Measurements from ENCODE around the gene LYST.

The LYST gene

GRCh38 chr1:235823684-235824083, 43.0 kb downstream of the LYST start:
- no peak for TF ChIP-seq REST (IDR thresholded peaks at IDR 0.05; ENCODE audit: insufficient replicate concordance, low read depth)
- no peak for DNase-seq (ENCODE audit: low read depth in 1 of 2, low spot score in 1 of 2)
- H3K27ac ChIP-seq (replicated peaks): no peak overlapping the region
- H3K4me3 ChIP-seq (replicated peaks; ENCODE audit: insufficient read depth, low read length): no peak overlapping the region
- no peaks in the 10 kb centered on the region for H3K27me3 ChIP-seq (ENCODE audit: insufficient read depth, poor library complexity, severe bottlenecking)

- no peaks in the 10 kb centered on the region for H3K27me3 ChIP-seq (ENCODE audit: insufficient read depth, poor library complexity, severe bottlenecking)
- no peak overlapping the region for H3K4me3 ChIP-seq (replicated peaks; ENCODE audit: insufficient read depth, low read length)
- no peak overlapping the region; the same call in 1 of the 2 replicates for H3K27ac ChIP-seq (replicated peaks)
- TF ChIP-seq SPI1 (IDR thresholded peaks at IDR 0.05; ENCODE audit: borderline replicate concordance, low read depth) (no peak), GABPA (IDR thresholded peaks at IDR 0.05; ENCODE audit: low read depth) (no peak), CTCF (IDR thresholded peaks at IDR 0.05; ENCODE audit: insufficient read depth, low read length) (no peak), REST (IDR thresholded peaks at IDR 0.05; ENCODE audit: insufficient replicate concordance, low read depth) (no peak), POLR2AphosphoS5 (IDR thresholded peaks at IDR 0.05; ENCODE audit: low read depth) (no peak)
- no peak for DNase-seq (ENCODE audit: low read depth in 1 of 2, low spot score in 1 of 2)
Observed at GRCh38 chr1:235822685-235823084, 44.0 kb downstream of the LYST start.

- no peak for DNase-seq (ENCODE audit: low read depth in 1 of 2, low spot score in 1 of 2)
- TF ChIP-seq POLR2AphosphoS5 (IDR thresholded peaks at IDR 0.05; ENCODE audit: low read depth) (peak; percentile 22; the same call in 1 of the 2 replicates), SPI1 (IDR thresholded peaks at IDR 0.05; ENCODE audit: borderline replicate concordance, low read depth) (no peak)
- Histone ChIP-seq H3K27ac (replicated peaks) (no peak overlapping the region), H3K4me3 (replicated peaks; ENCODE audit: insufficient read depth, low read length) (no peak overlapping the region), H3K27me3 (ENCODE audit: insufficient read depth, poor library complexity, severe bottlenecking) (no peaks in the 10 kb centered on the region)
Observed at GRCh38 chr1:235821361-235821981, 45.2 kb downstream of the LYST start.

- no peak overlapping the region for H3K4me3 ChIP-seq (replicated peaks; ENCODE audit: insufficient read depth, low read length)
- no peak for TF ChIP-seq SPI1 (IDR thresholded peaks at IDR 0.05; ENCODE audit: borderline replicate concordance, low read depth)
- TF ChIP-seq POLR2AphosphoS5 (IDR thresholded peaks at IDR 0.05; ENCODE audit: low read depth): no peak
- no peak for TF ChIP-seq GABPA (IDR thresholded peaks at IDR 0.05; ENCODE audit: low read depth)
- TF ChIP-seq REST (IDR thresholded peaks at IDR 0.05; ENCODE audit: insufficient replicate concordance, low read depth): no peak
- no peak for TF ChIP-seq CTCF (IDR thresholded peaks at IDR 0.05; ENCODE audit: insufficient read depth, low read length)
- no peak for DNase-seq (ENCODE audit: low read depth in 1 of 2, low spot score in 1 of 2)
- H3K27me3 ChIP-seq (ENCODE audit: insufficient read depth, poor library complexity, severe bottlenecking): no peaks in the 10 kb centered on the region
- H3K27ac ChIP-seq (replicated peaks): no peak overlapping the region
Observed at GRCh38 chr1:235820061-235820460, 46.6 kb downstream of the LYST start.
